Epidermal melanocyte (primary cell): ENCODE data around the gene ASCC1.
A peak's percentile ranks its signal among the peaks of the same experiment; 100 is the strongest.
"Not testable (repeated sequence)": the region's sequence is repeated elsewhere in the genome, so short reads cannot be mapped to it uniquely, and the experiment has no call there.

Source experiments
- DNase-seq: peaks from one replicate; pipeline ENCODE4 v3.0.0; 2011; ENCODE audit warnings: low spot score; ENCODE audit not compliant: insufficient read length

ASCC1 gene

GRCh38 chr10:72249176-72249862 is 33.2 kb upstream of the ASCC1 start:
- not testable (repeated sequence) for DNase-seq

- DNase-seq = no peak
These were observed 32.5 kb upstream of the ASCC1 start for GRCh38 chr10:72248468-72249151.

GRCh38 chr10:72245949-72246525 is 30.0 kb upstream of the ASCC1 start:
- no peak for DNase-seq

GRCh38 chr10:72244573-72245038 is 28.5 kb upstream of the ASCC1 start:
- DNase-seq = no peak

- peak; percentile 81 for DNase-seq
These were observed 27.9 kb upstream of the ASCC1 start for GRCh38 chr10:72243822-72244437.

GRCh38 chr10:72242675-72243074 is 26.6 kb upstream of the ASCC1 start:
- DNase-seq = no peak

- no peak for DNase-seq
These were observed 25.7 kb upstream of the ASCC1 start for GRCh38 chr10:72241691-72242252.

- DNase-seq = no peak
These were observed 24.3 kb upstream of the ASCC1 start for GRCh38 chr10:72240371-72240770.

GRCh38 chr10:72239409-72239808 is 23.3 kb upstream of the ASCC1 start:
- DNase-seq = no peak

GRCh38 chr10:72238392-72239175 is 22.5 kb upstream of the ASCC1 start:
- no peak for DNase-seq

GRCh38 chr10:72235544-72236279 is 19.6 kb upstream of the ASCC1 start:
- no peak for DNase-seq

GRCh38 chr10:72234560-72235095 is 18.6 kb upstream of the ASCC1 start:
- no peak for DNase-seq

GRCh38 chr10:72233621-72234020 is 17.5 kb upstream of the ASCC1 start:
- DNase-seq = no peak

GRCh38 chr10:72229261-72230251 is 13.5 kb upstream of the ASCC1 start:
- no peak for DNase-seq

GRCh38 chr10:72228318-72228751 is 12.3 kb upstream of the ASCC1 start:
- no peak for DNase-seq

- DNase-seq = no peak
These were observed 11.8 kb upstream of the ASCC1 start for GRCh38 chr10:72227826-72228225.

GRCh38 chr10:72226418-72227027 is 10.4 kb upstream of the ASCC1 start:
- no peak for DNase-seq

- DNase-seq = not testable (repeated sequence)
These were observed 8.1 kb upstream of the ASCC1 start for GRCh38 chr10:72224191-72224590.
